HL-60 (cell line): ENCODE results near the gene ASTN2.

ENCODE experiments used
- DNase-seq, 2 experiments: peaks; one replicate each; pipeline ENCODE4 v3.0.0-alpha.2; 2010 to 2020; ENCODE audit warnings: low read depth in 1 of 2, low spot score in 1 of 2
- H3K27ac ChIP-seq: fragments of 250-450 bp; sonication (Bioruptor Pico); replicated peaks from 2 replicates; pipeline ENCODE4 v1.5.1; 2020; ENCODE audit warnings: mild to moderate bottlenecking, moderate library complexity
- H3K27me3 ChIP-seq: fragments of 250-450 bp; sonication (Bioruptor Pico); 2 replicates; pipeline ENCODE4 v1.5.1; 2021; ENCODE audit warnings: mild to moderate bottlenecking, moderate library complexity; ENCODE audit not compliant: insufficient read depth, poor library complexity, severe bottlenecking
- H3K4me3 ChIP-seq: replicated peaks from 2 replicates; pipeline ENCODE4 v1.5.1; 2011; ENCODE audit warnings: mild to moderate bottlenecking, control low read depth, low read length; ENCODE audit not compliant: insufficient read depth
- GABPA ChIP-seq: IDR thresholded peaks from 2 replicates; pipeline ENCODE4 v1.6.1; 2012; ENCODE audit warnings: low read depth
- POLR2AphosphoS5 ChIP-seq: IDR thresholded peaks from 2 replicates; pipeline ENCODE4 v1.6.1; 2012; ENCODE audit warnings: low read depth
- SPI1 ChIP-seq: IDR thresholded peaks from 2 replicates; pipeline ENCODE4 v1.6.1; 2012; ENCODE audit warnings: low read depth, mild to moderate bottlenecking, borderline replicate concordance
- TF ChIP-seq, protein P1 (sequence below): IDR thresholded peaks from 2 replicates; pipeline ENCODE4 v1.6.1; 2012; ENCODE audit warnings: low read depth; ENCODE audit not compliant: insufficient replicate concordance
- TF ChIP-seq, protein P2 (sequence below): IDR thresholded peaks from one replicate; pipeline ENCODE4 v1.5.1; 2011; ENCODE audit warnings: low read length, control low read depth, inconsistent platforms; ENCODE audit not compliant: insufficient read depth

ASTN2 gene

DNA sequence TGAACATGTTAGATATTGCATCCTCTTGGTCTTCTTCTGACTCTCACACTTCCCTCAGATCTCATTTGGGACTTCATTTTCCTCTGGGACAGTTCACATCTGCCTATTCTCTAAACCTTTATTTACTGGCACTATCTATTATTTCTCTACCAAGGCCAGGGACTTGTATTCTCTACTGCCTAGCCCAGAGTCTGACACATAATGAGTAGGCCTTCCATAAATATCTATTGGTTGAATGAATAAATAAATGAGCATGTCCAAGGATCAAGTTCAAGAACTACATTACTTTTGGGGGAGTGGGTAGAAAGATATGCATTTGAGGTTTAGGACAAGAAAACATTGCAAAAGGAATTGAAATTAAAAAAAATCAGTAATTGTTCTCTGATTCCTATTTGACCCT is 477.5 kb downstream of the ASTN2 start:
- no peak for DNase-seq
- H3K27ac ChIP-seq: no peak overlapping the region
- no peak overlapping the region for H3K4me3 ChIP-seq
- TF ChIP-seq POLR2AphosphoS5: no peak
- no peak for TF ChIP-seq SPI1
- no peak for TF ChIP-seq GABPA
- TF ChIP-seq, protein P1, sequence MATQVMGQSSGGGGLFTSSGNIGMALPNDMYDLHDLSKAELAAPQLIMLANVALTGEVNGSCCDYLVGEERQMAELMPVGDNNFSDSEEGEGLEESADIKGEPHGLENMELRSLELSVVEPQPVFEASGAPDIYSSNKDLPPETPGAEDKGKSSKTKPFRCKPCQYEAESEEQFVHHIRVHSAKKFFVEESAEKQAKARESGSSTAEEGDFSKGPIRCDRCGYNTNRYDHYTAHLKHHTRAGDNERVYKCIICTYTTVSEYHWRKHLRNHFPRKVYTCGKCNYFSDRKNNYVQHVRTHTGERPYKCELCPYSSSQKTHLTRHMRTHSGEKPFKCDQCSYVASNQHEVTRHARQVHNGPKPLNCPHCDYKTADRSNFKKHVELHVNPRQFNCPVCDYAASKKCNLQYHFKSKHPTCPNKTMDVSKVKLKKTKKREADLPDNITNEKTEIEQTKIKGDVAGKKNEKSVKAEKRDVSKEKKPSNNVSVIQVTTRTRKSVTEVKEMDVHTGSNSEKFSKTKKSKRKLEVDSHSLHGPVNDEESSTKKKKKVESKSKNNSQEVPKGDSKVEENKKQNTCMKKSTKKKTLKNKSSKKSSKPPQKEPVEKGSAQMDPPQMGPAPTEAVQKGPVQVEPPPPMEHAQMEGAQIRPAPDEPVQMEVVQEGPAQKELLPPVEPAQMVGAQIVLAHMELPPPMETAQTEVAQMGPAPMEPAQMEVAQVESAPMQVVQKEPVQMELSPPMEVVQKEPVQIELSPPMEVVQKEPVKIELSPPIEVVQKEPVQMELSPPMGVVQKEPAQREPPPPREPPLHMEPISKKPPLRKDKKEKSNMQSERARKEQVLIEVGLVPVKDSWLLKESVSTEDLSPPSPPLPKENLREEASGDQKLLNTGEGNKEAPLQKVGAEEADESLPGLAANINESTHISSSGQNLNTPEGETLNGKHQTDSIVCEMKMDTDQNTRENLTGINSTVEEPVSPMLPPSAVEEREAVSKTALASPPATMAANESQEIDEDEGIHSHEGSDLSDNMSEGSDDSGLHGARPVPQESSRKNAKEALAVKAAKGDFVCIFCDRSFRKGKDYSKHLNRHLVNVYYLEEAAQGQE: no peak
- TF ChIP-seq, protein P2, sequence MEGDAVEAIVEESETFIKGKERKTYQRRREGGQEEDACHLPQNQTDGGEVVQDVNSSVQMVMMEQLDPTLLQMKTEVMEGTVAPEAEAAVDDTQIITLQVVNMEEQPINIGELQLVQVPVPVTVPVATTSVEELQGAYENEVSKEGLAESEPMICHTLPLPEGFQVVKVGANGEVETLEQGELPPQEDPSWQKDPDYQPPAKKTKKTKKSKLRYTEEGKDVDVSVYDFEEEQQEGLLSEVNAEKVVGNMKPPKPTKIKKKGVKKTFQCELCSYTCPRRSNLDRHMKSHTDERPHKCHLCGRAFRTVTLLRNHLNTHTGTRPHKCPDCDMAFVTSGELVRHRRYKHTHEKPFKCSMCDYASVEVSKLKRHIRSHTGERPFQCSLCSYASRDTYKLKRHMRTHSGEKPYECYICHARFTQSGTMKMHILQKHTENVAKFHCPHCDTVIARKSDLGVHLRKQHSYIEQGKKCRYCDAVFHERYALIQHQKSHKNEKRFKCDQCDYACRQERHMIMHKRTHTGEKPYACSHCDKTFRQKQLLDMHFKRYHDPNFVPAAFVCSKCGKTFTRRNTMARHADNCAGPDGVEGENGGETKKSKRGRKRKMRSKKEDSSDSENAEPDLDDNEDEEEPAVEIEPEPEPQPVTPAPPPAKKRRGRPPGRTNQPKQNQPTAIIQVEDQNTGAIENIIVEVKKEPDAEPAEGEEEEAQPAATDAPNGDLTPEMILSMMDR: no peak
- H3K27me3 ChIP-seq: no peaks in the 10 kb centered on the region

DNA sequence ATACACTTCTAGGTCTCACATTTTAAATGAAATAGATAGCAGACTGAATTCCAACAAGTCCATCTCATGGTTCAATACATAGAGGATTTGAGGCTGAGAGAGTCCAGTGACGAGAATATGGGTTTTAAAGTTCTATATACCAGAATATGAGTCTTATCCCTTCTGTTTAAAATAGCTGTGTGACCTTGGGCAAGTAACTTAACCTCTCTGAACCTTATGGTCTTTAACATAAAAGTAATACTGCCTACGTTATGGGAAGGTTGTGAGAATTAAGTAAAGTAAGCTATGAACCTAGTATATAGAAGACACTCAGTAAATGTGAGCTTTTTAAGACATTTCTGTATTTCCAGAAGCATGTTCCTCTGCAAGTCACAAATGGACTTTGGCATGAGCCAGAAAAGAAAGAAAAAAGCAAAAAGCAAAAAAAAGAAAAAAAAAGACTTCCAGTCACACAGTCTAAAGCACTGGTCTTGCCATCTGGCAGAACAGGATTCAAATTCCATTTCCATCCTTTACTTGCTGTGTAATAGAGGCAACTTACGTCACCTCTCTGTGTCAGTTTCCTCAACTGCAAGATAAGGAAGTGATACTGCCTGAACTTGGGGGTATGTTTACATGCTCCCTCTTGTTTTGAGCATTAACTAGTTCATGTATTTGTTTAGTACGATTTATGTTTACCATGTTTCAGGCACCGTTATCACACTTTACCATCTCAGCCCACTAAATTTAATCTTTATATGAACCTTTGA is 479.5 kb downstream of the ASTN2 start:
- no peak for DNase-seq
- H3K27ac ChIP-seq: no peak overlapping the region
- no peak overlapping the region for H3K4me3 ChIP-seq
- no peaks in the 10 kb centered on the region for H3K27me3 ChIP-seq
- TF ChIP-seq SPI1: no peak
- TF ChIP-seq GABPA: no peak
- TF ChIP-seq, protein P2: no peak
- TF ChIP-seq, protein P1: no peak
- TF ChIP-seq POLR2AphosphoS5: no peak

DNA sequence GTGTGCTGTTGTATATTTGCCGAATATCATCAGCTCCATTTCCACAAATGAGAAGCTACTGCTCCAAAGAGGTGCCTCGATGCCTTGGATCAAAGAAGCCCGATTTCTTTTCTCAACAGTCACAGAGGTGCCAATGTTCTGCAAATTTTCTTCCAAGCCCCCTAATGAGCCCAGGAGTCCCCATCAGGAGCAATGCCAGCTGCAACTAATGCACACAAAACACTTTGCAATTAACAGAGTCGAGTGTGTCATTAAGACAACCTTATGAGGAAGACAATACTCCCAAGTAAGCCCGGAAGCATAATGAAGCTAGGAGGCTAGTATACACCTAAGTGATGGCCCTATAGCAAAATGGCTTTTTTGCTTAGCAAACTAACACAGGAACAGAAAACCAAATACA is 480.7 kb downstream of the ASTN2 start:
- Histone ChIP-seq H3K27me3 (no peaks in the 10 kb centered on the region), H3K4me3 (no peak overlapping the region), H3K27ac (no peak overlapping the region)
- TF ChIP-seq GABPA (no peak), SPI1 (no peak), POLR2AphosphoS5 (no peak)
- TF ChIP-seq, protein P2: no peak
- TF ChIP-seq, protein P1: no peak
- DNase-seq: no peak
